ENCODE data around the gene LRRC4B.

Gene LRRC4B

DNA sequence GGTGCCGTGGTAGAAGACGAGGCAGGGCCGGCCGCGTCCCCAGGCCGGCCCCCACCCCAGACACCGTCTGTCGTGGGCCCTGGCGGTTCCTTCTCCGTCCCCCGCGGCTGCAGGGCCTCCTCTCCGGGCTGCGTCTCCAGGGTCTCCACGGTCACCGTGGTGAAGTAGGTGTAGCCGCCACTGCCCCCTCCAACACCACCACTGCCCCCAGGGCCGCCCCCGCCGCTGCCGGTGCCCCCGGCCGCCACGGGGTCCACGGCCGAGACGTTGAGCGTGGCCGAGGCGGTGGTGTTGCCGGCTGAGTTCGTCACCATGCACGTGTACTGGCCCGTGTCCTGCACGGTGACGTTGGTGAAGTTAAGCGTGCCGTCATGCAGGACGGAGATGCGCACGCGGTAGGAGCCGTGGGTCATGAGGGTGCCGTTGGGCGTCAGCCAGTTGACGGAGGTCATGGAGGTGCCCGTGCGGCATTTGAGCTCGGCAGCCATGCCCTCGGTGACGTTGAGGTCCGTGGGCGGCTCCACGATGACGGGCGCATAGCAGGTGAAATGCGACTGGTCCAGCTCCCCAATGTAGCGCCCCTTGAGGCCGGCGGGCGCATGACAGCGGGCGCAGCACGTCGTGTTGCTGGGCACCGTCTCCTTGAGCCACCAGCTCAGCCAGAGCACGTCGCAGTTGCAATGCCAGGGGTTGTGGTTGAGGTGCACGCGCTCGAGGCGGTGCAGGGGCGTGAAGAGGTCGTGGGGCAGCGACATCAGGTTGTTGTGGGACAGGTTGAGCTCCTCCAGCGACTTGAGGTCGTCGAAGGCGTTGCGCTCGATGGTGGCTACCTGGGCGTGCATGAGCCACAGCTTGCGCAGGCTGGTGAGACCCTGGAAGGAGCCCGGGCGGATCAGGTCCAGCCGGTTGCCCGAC, 49.9 kb downstream of the LRRC4B start:
- DNase-seq: no peak

DNA sequence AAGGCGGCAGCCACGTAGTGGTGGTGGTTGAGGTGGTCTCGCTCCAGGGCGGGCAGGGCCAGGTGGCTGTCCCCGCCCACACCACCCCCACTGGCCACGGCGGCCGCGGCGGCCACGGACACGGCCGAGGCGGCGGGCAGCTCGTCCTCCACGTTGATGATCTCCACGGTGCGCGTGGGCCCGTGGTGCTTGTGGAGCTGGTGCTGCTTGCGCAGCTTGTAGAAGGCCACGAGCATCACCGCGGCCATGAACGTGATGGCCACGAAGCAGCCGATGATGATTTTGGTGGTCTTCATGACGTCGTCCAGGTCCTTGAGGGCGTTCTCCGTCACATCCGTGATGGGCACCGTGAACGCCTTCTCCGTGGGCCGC, 50.5 kb downstream of the LRRC4B start:
- no peak for DNase-seq

DNA sequence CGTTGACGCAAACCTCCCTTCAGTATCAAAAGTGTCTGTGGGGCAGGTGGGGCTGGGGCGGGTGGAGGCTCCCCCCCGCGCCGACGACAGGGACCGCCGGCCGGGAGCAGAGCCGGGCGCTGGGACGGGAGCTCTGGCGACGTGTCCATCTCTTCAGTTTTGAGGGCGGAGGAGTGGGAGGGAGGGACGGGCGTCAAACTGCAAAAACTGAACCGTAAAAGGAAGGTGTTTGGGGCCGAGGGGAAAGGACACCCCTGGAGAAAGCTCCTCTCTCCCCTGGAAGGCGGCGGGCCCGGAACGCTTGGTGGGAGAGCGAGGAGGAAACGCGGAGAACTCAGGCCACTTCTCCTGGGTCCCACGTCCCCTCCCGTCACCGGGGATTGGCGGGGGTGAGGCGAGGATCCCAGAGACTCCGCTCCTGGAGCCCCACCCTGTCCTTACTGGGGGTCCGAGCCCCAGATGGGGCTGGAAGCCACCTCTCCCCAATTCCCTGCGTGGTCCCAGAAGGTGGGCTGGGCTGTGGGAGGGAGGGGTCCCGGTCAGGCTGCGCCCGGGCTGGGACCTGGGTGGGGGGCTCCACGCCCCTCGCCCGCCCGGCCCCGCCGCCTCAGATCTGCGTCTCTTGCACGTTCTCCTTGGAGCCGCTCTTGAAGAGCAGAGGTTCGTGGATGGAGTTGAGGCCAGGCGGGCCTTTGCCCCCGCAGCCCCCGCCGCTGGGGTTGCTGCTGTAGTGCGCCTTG, 51.1 kb downstream of the LRRC4B start:
- DNase-seq: no peak

DNA sequence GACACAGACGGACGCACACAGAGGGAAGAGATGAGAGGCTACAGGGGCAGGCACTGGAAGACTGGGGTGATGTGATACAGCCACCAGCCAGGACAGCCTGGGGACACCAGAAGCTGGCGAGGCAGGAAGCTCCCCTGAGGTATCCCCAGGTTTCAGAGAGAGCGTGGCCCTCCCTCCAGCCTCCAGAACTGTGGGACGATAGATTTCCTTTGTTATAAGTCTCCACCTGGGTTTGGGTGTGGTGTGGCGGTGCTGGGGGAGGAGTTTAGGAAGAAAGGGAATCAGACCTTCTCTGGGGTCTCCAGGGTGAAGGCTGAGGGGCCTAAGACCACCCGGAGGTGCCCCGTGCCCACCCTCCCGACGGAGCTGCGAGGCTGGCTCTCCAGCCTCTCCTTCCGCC, 51.8 kb downstream of the LRRC4B start:
- DNase-seq: no peak

DNA sequence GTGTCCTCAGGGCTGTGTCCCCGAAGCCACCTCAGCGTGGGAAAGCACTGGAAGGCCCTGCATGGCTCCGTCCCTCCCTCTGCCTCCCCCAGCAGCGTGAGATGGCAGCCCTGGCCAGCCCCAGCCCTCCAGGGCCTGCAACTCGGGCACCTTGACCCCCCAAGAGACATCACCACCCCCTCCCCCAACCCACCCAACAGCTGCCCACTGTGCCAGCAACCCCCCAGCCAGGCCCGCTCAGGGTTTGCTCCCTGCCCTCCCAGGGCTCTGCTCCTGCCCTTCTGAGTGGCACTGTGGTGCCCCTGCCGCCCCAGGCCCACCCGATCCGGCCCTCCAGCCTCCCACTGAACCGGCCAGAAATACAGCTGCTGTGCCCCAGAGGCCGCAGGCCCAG, 53.1 kb downstream of the LRRC4B start:
- DNase-seq: no peak

DNA sequence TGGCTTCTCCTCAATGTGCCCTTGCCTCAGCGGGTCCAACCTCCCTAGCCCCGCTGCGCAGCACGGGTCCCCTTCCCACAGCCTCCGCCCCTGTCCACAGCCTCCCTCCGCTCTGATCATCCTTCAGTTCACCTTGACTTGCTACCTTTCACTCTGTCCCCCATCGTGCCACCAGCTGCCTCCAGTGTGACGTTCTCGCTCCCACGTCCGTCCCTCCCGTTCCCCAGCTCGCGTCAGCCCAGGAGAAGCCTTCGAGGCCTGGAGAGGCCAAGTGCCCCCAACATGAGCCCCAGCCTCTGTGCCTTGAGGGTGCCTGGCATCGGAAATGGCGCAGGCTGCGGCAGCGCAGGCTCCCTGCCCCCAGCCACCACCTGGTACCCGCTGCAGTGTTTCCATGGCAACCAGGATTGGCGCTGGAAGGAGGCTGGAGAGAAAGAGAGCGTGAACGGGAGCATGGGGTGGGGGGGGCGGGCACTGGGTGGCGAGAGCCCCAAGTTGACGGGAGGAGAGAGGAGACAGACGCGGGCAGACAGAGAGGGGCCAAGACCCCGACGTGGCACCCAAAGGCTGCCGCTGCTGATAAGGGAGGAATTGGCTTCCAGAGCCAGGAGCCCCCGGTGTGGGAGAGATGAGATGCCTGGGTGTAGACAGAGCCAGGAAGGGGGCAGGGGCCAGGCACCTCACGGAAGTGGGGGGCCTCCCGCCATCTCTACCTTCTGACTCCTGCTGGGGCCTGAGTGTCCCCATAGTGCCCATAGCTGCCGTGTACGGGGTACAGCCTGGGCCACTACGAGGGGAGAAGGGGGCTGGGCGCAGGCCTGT, 53.7 kb downstream of the LRRC4B start:
- DNase-seq: no peak

DNA sequence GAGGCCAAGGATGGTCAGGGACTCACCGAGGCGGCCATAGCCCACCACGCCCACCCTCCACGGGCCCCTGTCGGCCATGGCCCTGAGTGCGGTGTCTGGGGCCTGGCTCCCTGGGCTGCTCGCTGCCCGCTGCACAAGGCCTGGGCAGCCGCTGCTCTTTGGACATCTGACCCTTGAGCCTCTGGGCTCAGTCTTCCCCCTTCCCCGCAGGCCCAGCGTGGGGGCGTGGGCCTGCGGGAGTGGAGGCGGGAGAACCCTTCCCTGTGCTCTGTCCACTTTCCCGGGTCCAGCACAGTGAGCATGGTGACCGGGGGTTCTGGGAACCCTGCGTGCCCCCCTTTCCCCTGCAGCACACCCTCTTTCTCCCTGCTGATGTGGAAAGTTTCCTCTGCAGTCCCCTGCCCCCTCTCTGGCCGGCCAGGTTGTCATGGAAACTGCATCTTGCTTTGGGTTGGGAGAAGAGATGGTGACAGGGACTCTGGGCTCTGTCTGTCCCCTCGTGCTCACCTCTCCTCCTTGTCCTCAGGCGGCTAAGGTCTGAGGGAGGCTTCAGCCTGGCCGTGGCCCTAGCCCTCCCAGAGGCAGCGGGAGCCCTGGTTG, 54.4 kb downstream of the LRRC4B start, which contains the start of gene ASPDH:
ASPDH (minus strand) TSS at position 168 of the 600 bp plus-strand sequence; CDS start at position 78, 90 bp downstream.
- no peak for DNase-seq

DNA sequence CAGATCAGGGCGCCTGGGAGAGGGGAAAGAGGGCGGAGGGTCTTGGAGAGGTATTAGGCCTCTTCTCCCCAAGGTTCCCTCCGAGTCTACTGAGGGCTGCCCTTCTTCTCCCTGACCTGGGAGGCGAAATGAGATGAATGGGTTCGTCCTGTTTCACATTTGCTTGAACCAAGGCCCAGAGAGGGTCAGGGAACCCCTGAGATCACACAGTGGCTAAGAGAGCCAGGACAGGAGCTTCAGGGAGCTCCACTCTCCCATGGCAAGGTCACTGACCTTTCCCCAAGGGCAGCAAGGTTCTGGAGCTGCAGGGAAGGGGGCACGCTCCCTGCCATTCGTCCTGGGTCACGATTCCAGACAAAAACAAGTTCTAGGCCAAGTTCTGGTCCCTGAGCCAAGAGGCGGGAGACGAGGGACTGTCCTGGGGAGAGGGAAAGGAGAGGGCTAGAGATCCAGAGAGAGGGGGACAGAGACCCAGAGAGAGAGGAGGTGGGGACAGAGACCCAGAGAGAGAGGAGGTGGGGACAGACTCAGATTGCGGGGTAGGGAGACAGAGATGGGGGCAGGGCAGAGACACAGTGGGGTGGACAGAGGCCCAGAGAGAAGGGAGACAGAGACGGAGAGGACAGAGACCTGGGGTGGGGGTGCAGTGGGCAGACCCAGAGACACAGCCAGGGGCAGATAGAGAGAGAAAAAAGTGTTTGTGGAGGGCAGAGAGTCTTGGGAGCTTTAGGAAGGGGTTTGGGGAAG, 55.1 kb downstream of the LRRC4B start:
- DNase-seq: no peak

DNA sequence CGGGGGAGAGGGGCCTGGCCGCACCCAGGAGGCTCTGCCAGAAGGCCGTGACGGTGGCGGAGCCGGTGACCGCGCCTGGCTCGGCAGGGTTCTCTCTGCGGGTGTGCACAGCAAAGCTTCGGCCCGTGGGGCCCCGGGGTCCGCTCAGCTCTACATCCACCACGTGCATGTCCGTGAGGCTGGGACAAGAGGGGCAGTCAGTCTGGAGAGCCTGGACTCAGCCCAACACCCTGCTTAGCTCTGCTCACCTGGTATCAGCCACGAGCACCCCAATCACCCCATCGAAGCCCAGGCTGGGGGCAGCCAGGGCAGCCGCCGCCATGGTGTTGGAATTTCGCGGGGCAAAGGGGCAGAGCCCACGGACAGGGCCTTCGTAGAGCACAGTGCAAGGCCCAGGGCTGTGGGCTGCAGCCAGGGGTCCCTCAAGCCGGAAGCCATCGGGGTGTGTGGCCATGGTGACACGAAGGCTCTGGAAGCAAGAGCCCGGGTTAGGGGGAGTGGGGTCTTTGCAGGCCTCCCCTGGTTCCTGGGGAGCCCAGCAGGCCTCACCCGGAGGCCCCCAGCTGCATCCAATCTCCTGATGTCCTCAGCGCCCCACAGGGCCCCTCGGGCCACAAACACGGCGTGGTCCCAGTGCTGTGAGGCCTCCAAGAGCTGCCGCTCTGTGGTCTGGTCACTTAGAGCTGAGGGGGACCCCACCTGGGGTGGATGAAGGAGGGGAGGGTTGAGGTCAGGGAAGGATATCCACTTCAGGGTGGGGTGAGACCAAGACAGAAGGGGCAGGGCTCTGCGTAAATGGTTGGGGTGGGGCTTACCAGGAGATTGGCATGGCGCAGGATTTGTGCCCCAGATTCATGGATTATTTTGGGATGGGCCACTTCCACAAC, 55.9 kb downstream of the LRRC4B start:
- DNase-seq: no peak

DNA sequence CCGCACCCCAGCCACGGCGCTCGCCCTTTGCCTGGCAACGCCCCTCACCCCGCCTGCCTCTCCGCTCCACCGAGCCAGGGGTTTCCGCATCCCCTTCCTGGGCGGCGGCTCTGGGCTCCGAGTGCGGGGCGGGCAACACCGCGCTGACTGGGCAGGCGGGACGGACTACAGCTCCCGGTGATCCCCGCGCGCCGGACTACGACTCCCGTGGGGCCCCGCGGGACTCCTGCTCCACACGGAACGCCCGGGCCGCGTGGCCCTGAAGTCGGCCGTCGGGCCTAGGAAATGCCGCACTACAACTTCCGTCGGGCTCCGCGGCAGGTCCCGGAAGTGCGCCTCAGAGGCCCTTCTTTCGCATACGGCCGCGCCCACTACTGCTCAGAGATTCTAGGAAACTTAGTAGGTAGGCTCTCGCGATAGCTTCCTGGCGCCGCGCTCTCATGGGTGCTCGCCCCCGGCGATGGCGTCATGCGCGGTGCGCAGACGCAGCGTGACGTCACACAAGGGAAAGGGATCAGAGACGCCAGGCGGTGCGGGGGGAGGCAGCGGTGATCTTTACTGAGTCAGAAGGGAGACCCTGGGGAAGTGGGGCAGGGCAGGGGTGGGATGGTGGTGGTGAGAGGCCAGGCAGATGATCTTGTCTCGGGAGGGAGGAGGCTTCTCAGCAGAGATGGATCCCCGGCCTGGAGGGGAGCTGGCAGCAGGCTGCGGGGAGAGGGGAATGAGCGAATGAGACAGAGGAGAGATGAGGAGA, 57.0 kb downstream of the LRRC4B start, which contains the start of gene JOSD2:
JOSD2 (minus strand) TSS at position 123 of the 754 bp plus-strand sequence. CDS start 760 bp downstream, outside the sequence.
- DNase-seq: peak; percentile 96

DNA sequence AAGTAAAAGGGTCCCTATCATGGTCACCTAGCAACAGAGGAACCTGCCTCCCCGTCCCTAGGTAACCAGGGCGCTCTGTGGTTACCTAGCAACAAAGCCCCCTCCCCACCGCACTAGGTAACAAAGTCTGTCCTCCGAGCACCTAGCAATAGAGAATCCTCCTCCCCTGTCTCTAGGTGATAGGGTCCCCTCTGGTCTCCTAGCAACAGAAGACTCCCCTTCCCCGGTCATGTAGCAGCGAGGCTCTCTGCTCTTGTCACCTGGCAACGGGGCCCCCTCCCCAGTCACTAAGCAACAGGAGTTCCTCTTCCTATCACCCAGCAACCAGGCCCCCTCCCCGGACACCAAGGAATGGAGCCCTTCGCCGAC, 57.6 kb downstream of the LRRC4B start:
- no peak for DNase-seq

DNA sequence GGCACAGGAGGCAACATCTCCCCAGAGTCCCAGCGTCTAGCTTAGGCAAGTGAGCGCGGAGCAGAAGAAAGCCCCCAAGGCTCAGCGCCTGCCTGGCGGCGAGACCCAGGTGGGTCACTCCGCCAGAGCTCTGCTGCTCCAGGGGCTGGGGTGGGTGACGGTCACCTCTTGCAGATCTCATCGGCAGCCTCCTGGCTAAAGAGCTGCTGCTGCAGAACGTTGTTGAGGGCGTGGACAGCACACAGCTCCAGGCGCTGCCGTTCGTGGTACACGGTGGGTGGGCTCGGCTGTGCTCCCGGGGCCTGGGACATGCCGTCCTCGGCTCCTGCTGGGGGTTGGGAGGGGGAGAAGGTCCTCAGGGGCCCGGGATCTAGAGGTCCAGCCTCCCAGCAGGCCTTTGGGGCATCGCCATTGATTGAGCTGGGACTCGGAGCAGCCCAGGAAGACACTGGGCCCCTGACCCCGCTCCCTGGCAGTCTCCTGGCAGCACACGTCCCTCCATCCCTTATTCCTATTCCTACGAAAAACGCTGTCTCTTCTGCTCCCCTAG, 58.0 kb downstream of the LRRC4B start:
- DNase-seq: no peak

DNA sequence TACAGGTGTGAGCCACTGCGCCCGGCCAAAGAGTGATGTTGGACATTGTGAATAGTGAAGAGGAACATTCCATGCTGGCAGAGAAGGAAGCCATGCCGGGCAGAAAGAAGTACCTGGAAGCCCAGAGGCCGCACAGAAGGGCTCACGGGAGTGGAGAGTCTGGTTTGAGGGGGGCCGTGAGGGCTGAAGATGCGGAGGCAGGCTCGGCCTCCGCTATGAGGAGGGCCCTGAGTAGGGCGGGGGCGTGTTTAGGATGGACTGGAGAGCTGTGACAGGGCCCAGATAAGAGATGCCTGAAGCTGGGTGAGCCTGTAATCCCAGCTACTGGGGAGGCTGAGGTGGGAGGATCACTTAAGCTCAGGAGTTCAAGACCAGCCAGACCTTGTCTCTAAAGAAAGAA, 58.9 kb downstream of the LRRC4B start:
- no peak for DNase-seq

DNA sequence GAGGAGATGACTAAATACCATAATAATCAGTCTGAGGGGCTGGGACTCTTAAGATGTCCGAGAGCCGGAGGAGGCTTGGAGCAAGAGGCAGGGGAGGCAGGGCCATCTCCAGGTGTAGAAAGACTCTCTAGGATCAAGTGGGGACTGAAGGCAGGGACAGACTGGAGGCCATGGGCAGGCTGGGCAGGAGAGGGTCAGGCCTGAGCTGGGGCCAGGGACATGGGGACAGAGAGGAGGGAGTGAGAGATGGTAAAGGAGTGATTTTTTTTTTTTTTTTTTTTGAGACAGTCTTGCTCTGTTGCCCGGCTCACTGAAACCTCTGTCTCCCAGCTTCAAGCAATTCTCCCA, 59.4 kb downstream of the LRRC4B start:
- no peak for DNase-seq

DNA sequence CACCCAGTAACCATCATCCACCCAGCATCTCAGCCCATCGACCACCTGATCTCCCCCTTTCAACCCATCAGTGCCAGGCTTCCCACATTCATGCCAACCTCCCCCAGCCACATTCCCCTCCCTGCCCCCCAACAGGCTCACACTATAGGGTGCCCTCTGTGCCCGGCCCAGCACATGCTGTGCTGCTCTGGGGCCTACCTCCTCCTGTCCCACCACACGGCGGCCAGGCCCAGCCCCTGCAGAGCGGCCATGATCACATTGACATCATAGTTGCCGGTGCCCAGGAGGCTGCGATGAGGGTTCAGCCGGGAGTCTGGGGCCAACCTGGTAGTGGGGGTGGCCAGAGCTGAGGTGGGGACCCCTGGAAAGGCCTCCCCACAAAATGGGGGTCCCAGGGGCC, 60.9 kb downstream of the LRRC4B start:
- DNase-seq: no peak

DNA sequence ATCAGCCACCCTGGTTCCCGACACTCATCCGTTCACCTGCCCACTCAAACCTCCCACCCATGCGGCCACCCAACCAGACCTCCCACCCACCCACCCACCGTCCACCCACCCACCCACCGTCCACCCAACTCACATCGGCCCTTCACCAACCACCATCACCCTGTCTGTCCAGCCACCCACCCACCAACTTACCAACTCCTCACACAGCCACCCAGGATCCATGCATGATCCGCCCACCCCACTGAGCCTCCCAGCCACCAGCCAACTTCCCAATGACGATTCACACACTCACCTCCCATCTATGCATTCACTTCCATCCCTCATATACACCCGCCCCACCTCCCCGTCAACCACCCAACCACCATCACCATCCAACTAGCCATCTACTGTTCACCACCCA, 61.5 kb downstream of the LRRC4B start:
- DNase-seq: no peak

DNA sequence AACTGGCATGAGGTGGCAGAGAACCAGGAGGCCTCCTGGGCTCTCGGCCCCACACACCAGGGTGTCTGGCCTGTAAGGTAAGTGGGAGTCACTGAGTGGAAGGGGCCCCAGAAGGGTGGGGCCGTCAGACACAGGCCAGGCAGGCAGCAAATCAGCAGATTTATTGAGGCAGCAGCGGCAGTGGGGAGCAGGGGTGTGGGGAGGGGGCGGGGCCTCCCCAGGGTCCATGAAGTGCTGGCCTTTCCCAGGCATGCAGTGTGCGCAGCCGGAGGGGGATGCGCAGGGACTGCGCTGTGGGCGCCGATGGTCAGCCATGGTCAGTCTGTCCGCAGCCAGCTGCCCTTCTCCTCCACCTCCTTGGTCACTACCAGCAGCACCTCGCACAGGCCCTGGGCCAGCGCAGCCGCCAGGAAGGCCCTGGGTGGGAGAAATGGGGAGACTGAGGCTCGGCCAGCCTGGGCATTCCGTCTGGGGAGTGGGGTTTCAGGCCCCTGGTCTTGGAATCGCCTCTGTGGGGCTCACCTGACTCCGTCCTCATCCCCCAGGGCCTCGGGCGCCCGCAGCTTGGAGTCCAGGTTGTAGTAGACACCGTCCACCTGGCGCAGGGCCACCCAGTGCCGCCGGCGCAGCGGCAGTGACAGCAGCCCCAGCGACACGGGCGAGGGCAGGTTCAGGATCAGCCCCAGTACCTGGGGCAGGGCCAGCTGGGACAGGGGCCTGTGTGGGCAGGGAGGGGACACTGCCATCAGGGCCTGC, 62.2 kb downstream of the LRRC4B start:
- no peak for DNase-seq

DNA sequence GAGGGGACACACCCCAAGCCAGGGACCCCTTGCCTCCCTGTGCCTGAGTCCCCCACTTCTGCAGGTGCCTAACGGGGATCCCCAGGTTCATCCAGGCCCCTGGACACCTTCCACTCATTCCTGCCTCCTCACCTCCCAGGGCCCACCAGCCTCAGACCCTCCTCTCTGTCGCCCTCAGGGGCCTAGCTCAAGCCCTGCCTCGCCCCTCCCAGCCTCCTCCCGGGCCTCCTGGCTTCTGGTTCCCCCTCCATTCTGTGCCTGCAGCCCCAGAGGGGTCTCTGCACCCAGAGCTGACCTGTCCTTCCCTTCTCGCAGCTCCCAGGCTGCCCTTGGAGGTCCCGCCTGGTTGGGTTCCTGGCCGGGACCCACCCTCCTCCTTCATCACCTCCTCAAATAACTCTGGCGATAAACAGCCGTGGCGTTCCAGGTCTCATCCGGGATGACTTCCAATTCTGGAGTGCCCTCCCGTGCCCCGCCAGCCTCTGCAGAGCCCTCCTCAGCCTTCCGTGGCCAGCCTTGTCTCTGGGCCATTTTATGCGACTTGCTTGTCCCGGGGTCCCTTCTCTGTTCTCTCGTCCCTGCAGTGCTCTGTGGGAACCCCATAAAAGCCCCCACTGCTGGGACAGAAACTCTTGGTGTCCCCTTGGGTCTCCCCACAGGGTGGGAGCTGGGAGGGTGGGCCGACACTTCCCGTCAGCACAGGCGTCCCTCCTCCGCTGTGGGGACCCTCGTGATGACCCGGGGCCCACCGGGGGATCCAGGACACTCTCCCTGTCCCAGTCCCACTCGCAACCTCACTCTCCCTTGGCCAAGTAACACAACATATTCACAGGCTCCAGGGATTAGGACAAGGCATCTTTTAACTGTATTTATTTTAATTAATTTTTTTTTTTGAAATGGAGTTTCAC, 66.4 kb downstream of the LRRC4B start:
- no peak for DNase-seq
